Caco-2 (cell line): ENCODE measurements around the gene C9orf85. TPM values are rescaled to one million over a fixed set of nuclear protein-coding genes. Genes with fewer than 3 reads are reported as not detected.
"Not testable (repeated sequence)": the region's sequence is repeated elsewhere in the genome, so short reads cannot be mapped to it uniquely, and the experiment has no call there.

ENCODE experiments used
- BruUV-seq: library from RNA; stranded (reverse); fragments of 400-500 nt; replicated peaks from 2 replicates; lab custom pipeline; 2021; lab: Mats Ljungman, UMichigan
- CTCF ChIA-PET: fragments of 300-600 bp; sonication (Branson Sonifier 250); formaldehyde crosslinking; loops from one replicate; lab custom pipeline; 2022; ENCODE audit warnings: antibody characterized with exemption; lab: Charles Lee
- POLR2A ChIA-PET: fragments of 300-600 bp; sonication (Branson Sonifier 250); formaldehyde crosslinking; loops from one replicate; lab custom pipeline; 2022; ENCODE audit warnings: antibody characterized with exemption; lab: Charles Lee
- DNase-seq, 2 experiments: peaks; one replicate each; pipeline versions ENCODE4 v3.0.0 to v3.0.0-alpha.2; 2020 to 2022
- H3K27me3 ChIP-seq: replicated peaks from 2 replicates; pipeline ENCODE4 v1.6.0; 2011; ENCODE audit warnings: low read length; ENCODE audit not compliant: control insufficient read depth, insufficient read depth
- H3K36me3 ChIP-seq: 2 replicates; pipeline ENCODE4 v1.5.1; 2011; ENCODE audit warnings: low read length; ENCODE audit not compliant: control insufficient read depth, insufficient read depth
- H3K4me1 ChIP-seq: fragments of 250-450 bp; sonication (Bioruptor Pico); 2 replicates; pipeline ENCODE4 v1.5.1; 2020; ENCODE audit warnings: mild to moderate bottlenecking
- H3K4me3 ChIP-seq: 2 replicates; pipeline ENCODE4 v1.5.1; 2011; ENCODE audit warnings: low read depth, mild to moderate bottlenecking, control low read depth, low read length
- H3K9me3 ChIP-seq: fragments of 250-450 bp; sonication (Bioruptor Pico); 2 replicates; pipeline ENCODE4 v1.5.1; 2020; ENCODE audit warnings: mild to moderate bottlenecking, moderate library complexity
- H3K27ac Mint-ChIP-seq: one replicate; pipeline ENCODE4 v1.8.0; 2022; ENCODE audit warnings: mixed read lengths; ENCODE audit not compliant: unreplicated experiment
- H3K27me3 Mint-ChIP-seq: one replicate; pipeline ENCODE4 v1.8.0; 2022; ENCODE audit warnings: mixed read lengths; ENCODE audit not compliant: insufficient read depth, unreplicated experiment
- H3K36me3 Mint-ChIP-seq: one replicate; pipeline ENCODE4 v1.8.0; 2022; ENCODE audit warnings: mild to moderate bottlenecking, mixed read lengths; ENCODE audit not compliant: insufficient read depth, unreplicated experiment
- H3K4me1 Mint-ChIP-seq: one replicate; pipeline ENCODE4 v1.8.0; 2022; ENCODE audit warnings: low read depth, mixed read lengths; ENCODE audit not compliant: unreplicated experiment
- H3K4me3 Mint-ChIP-seq: one replicate; pipeline ENCODE4 v1.8.0; 2022; ENCODE audit warnings: mild to moderate bottlenecking, moderate library complexity, mixed read lengths; ENCODE audit not compliant: unreplicated experiment
- H3K9me3 Mint-ChIP-seq: one replicate; pipeline ENCODE4 v1.8.0; 2022; ENCODE audit warnings: mixed read lengths; ENCODE audit not compliant: unreplicated experiment
- intact Hi-C: fragments of 100-400 bp; cut with micrococcal nuclease; formaldehyde crosslinking; loops from one replicate; pipeline ENCODE4 v1.10.0; 2022; ENCODE audit not compliant: unreplicated experiment
- total RNA-seq: library from RNA; stranded (reverse); gene quantifications from 2 replicates; pipeline ENCODE4 v1.2.3, GENCODE V29; 2022
- TF ChIP-seq, protein P1 (sequence below), 2 experiments: fragments of 200-600 bp in 1 of 2; IDR thresholded peaks; 1 replicate in 1 of 2; 2 replicates in 1 of 2; pipeline versions ENCODE4 v1.5.1 to v1.8.0; 2011 to 2022; ENCODE audit warnings: antibody characterized with exemption in 1 of 2, control low read depth in 1 of 2, inconsistent platforms in 1 of 2, low read depth in 1 of 2, low read length in 1 of 2, mild to moderate bottlenecking in 1 of 2, moderate library complexity in 1 of 2; ENCODE audit not compliant: insufficient read depth in 1 of 2, severe bottlenecking in 1 of 2, unreplicated experiment in 1 of 2

The C9orf85 gene
- total RNA-seq, 1 experiment from 2014 or later, result 2.4 TPM

DNA sequence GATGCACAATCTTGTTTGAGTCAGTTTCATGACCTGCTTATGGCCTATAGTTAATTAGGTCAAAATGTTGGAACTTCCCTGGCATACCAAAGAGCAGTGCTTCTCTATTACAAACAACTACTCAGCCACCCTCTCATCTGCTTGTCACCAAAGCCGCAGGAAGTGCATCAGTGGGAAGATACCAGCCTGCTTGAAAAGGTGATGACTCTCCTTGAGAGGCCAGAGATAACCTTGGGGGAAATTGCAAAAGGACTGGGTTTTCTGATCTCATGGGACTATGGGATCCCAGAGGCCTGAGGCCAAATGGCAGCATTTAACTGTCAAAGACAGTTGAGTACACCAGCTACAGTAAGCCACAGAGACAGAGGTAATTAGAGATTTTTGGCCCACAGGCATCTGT lies 79.0 kb downstream of the C9orf85 start:
- BruUV-seq, result no TSS peak

DNA sequence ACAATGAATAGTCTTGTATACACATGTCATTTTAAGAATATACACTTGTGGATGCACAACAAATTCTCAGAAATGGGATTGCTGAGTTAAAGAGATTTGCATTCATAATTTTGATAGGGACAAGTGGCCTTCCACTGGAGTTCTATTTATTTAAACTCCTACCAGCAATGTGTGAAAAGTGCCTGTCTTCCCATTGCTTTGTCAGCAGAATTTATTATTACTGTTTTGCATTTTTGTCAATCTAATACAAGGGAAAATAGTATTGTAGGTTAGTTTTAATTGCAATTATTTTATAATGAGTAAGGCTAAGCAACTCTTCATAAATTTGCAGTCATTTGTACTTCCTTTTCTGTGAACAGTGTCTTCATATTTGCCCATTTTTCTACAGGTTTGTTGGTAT lies 94.0 kb downstream of the C9orf85 start:
- no TSS peak for BruUV-seq
- ChIA-PET POLR2A (no interaction called here), CTCF (no interaction called here)
- Mint-ChIP-seq H3K4me3 (no peak overlapping the region), H3K36me3 (no peaks in the 10 kb centered on the region), H3K4me1 (no peaks in the 10 kb centered on the region), H3K27me3 (no peaks in the 10 kb centered on the region), H3K27ac (no peak overlapping the region), H3K9me3 (no peaks in the 10 kb centered on the region)
- Histone ChIP-seq H3K9me3 (no peaks in the 10 kb centered on the region), H3K4me1 (no peaks in the 10 kb centered on the region), H3K4me3 (no peak overlapping the region), H3K27me3 (no peaks in the 10 kb centered on the region), H3K36me3 (no peaks in the 10 kb centered on the region)
- TF ChIP-seq, protein P1, sequence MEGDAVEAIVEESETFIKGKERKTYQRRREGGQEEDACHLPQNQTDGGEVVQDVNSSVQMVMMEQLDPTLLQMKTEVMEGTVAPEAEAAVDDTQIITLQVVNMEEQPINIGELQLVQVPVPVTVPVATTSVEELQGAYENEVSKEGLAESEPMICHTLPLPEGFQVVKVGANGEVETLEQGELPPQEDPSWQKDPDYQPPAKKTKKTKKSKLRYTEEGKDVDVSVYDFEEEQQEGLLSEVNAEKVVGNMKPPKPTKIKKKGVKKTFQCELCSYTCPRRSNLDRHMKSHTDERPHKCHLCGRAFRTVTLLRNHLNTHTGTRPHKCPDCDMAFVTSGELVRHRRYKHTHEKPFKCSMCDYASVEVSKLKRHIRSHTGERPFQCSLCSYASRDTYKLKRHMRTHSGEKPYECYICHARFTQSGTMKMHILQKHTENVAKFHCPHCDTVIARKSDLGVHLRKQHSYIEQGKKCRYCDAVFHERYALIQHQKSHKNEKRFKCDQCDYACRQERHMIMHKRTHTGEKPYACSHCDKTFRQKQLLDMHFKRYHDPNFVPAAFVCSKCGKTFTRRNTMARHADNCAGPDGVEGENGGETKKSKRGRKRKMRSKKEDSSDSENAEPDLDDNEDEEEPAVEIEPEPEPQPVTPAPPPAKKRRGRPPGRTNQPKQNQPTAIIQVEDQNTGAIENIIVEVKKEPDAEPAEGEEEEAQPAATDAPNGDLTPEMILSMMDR (IDR thresholded peaks at IDR 0.05; ENCODE audit: insufficient read depth in 1 of 2, low read depth in 1 of 2, low read length in 1 of 2, severe bottlenecking in 1 of 2, unreplicated experiment in 1 of 2), result no peak
- no peak for DNase-seq
- intact Hi-C loops, result no loop called here

More for the DNA sequence above, 79.0 kb downstream of the C9orf85 start:
- no peaks in the 10 kb centered on the region for H3K36me3 ChIP-seq
- intact Hi-C loops, result no loop called here
- TF ChIP-seq, protein P1 (IDR thresholded peaks at IDR 0.05; ENCODE audit: insufficient read depth in 1 of 2, low read depth in 1 of 2, low read length in 1 of 2, severe bottlenecking in 1 of 2, unreplicated experiment in 1 of 2), result no peak
- no peak overlapping the region for H3K27ac Mint-ChIP-seq
- no peaks in the 10 kb centered on the region for H3K36me3 Mint-ChIP-seq
- ChIA-PET POLR2A (no interaction called here), CTCF (no interaction called here)
- DNase-seq, result no peak
- H3K4me1 Mint-ChIP-seq, result no peaks in the 10 kb centered on the region
- no peaks in the 10 kb centered on the region for H3K9me3 Mint-ChIP-seq
- H3K4me3 ChIP-seq, result no peak overlapping the region
- no peaks in the 10 kb centered on the region for H3K27me3 Mint-ChIP-seq
- H3K4me1 ChIP-seq, result no peaks in the 10 kb centered on the region
- no peak overlapping the region for H3K4me3 Mint-ChIP-seq
- H3K9me3 ChIP-seq, result no peaks in the 10 kb centered on the region
- no peaks in the 10 kb centered on the region for H3K27me3 ChIP-seq

DNA sequence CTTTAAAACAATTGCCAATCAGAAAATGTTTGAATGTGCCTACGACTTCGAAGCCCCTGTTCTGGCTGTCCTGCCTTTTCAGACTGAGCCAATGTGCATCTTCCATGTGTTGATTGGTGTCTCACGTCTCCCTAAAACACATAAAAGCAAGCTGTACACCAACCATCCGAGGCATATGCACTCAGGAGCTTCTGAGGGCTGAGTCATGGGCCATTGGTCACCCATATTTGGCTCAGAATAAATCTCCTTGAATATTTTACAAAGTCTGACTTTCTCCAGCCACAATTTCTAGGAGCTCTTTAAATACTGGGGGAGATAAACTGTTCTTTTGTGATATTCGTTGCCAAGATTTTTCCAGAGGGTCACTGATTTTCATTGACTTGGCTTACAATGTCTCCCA lies 95.1 kb downstream of the C9orf85 start:
- no peaks in the 10 kb centered on the region for H3K4me1 Mint-ChIP-seq
- H3K27me3 Mint-ChIP-seq, result no peaks in the 10 kb centered on the region
- ChIA-PET POLR2A (no interaction called here), CTCF (no interaction called here)
- no peaks in the 10 kb centered on the region for H3K27me3 ChIP-seq
- H3K9me3 Mint-ChIP-seq, result no peaks in the 10 kb centered on the region
- no peaks in the 10 kb centered on the region for H3K9me3 ChIP-seq
- H3K4me3 Mint-ChIP-seq, result no peak overlapping the region
- DNase-seq, result no peak
- intact Hi-C loops, result no loop called here
- no peak overlapping the region for H3K4me3 ChIP-seq
- no peaks in the 10 kb centered on the region for H3K36me3 Mint-ChIP-seq
- H3K4me1 ChIP-seq, result no peaks in the 10 kb centered on the region
- TF ChIP-seq, protein P1 (IDR thresholded peaks at IDR 0.05; ENCODE audit: insufficient read depth in 1 of 2, low read depth in 1 of 2, low read length in 1 of 2, severe bottlenecking in 1 of 2, unreplicated experiment in 1 of 2), result no peak
- no peak overlapping the region for H3K27ac Mint-ChIP-seq
- BruUV-seq, result no TSS peak
- H3K36me3 ChIP-seq, result no peaks in the 10 kb centered on the region

DNA sequence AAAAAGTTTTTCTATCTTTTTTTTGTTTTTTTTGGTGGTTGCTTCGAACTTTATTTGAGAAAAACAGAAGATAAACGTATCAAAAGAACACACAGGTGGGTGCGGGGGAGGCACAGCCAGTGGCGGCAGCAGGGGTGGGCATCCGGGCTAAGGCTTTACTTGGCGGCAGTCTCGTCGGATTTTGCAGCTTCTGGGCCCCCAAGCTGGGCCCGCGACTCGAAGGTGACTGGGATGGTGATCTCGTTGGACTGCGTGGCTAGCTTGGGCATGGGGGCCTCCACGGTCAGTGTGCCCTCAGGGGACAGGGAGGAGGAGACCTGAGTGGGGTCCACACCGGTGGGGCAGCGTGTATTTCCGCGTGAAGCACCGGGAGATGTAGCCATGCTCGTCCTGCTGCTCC lies 96.3 kb downstream of the C9orf85 start:
- H3K36me3 ChIP-seq, H3K36me3 Mint-ChIP-seq, H3K4me1 Mint-ChIP-seq, CTCF ChIA-PET, H3K27ac Mint-ChIP-seq, H3K4me3 Mint-ChIP-seq, H3K4me3 ChIP-seq, H3K27me3 Mint-ChIP-seq, BruUV-seq, H3K9me3 Mint-ChIP-seq, H3K4me1 ChIP-seq, intact Hi-C loops, DNase-seq, H3K27me3 ChIP-seq, POLR2A ChIA-PET, H3K9me3 ChIP-seq: not testable (repeated sequence)
